SH-SY5Y (cell line): Measurements from ENCODE around the gene KASH5.

ENCODE experiments used
- GATA2 ChIP-seq: IDR thresholded peaks from 2 replicates; pipeline ENCODE4 v1.6.1; 2011; ENCODE audit warnings: mild to moderate bottlenecking, low read depth, low read length
- GATA3 ChIP-seq: IDR thresholded peaks from 2 replicates; pipeline ENCODE4 v1.6.1; 2011; ENCODE audit warnings: low read depth, mild to moderate bottlenecking, low read length, moderate library complexity

Gene KASH5

DNA sequence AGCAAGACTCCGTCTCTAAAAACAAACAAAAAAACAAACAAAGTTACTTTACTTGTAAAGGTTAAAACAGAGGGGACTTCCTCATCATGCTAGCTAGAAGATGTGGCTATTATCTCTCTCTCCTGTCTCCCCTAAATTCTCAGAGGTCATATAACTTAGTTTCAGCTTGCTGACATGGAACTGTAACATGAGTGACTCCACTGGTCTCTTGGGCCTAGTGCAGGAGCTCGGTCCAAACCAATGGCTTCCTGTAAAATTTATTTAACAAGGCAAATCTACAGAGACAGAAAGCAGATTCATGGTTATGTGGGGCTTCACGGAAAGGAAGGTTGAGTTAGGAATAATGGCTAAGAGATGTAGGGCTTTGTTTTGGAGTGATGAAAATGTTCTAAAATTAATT lies 9.5 kb upstream of the KASH5 start:
- TF ChIP-seq GATA2: no peak
- no peak for TF ChIP-seq GATA3

GRCh38 chr19:49380391-49380790 lies 7.7 kb upstream of the KASH5 start:
- no peak for TF ChIP-seq GATA3
- no peak for TF ChIP-seq GATA2

DNA sequence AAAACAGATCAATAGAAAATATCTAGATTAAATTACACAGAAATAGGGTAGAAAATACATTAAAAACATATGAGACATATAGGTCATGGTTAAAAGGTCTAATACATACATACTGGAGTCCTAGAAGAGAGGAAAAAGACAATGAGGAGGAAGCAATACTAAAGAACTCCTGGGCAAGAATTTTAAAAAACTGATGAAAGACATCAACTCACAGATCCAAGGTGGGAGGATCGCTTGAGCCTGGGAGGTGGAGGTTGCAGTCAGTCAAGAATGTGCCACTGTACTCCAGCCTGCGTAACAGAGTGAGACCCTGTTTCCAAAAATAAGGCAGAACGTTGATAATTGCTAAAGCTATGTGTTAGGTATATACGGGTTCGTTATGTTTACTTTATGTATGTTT lies 5.4 kb upstream of the KASH5 start:
- no peak for TF ChIP-seq GATA2

GRCh38 chr19:49383599-49383998 lies 4.5 kb upstream of the KASH5 start:
- TF ChIP-seq GATA3 (no peak), GATA2 (no peak)

GRCh38 chr19:49389406-49389805 lies 1.4 kb downstream of the KASH5 start:
- TF ChIP-seq GATA3: no peak
- TF ChIP-seq GATA2: no peak

DNA sequence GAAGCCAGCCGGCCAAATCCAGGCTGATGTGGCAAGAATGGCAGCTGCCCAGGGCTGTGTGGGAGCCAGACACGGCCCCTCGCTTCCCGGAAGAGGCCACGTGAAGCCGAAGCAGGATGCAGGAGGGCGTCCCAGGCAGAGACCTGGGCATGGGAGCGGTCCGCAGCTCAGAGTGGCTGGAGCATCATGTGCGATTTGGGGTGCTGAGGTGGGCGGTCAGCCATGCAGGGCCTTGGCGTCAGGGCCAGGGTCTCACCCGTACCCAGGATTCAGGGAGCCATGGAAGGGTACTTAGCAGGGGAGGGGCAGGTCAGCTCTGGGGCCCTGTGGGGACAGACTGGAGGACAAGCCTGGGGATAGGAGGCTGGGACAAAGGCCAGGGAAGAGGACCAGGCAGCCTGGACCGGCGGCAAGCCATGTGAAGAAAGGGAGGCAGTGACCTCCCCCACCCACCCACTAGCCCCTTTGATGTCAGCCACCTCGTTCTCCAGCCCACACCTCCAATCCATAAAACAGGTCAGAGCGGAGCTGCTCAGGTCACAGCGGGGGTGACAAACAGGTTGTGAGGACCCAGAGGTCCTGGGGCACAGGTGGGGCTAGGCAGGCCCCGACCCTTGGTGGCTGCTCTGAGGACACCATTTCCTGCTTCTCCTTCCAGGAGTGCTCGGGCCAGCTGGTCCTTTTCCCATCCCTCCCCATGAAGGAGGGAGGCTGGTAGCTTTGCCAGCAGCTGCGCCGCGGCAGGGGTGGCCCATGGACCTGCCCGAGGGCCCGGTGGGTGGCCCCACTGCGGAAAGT lies 2.3 kb downstream of the KASH5 start:
- TF ChIP-seq GATA2 (no peak), GATA3 (no peak)

GRCh38 chr19:49390929-49391359 lies 2.9 kb downstream of the KASH5 start:
- TF ChIP-seq GATA3 (no peak), GATA2 (no peak)

DNA sequence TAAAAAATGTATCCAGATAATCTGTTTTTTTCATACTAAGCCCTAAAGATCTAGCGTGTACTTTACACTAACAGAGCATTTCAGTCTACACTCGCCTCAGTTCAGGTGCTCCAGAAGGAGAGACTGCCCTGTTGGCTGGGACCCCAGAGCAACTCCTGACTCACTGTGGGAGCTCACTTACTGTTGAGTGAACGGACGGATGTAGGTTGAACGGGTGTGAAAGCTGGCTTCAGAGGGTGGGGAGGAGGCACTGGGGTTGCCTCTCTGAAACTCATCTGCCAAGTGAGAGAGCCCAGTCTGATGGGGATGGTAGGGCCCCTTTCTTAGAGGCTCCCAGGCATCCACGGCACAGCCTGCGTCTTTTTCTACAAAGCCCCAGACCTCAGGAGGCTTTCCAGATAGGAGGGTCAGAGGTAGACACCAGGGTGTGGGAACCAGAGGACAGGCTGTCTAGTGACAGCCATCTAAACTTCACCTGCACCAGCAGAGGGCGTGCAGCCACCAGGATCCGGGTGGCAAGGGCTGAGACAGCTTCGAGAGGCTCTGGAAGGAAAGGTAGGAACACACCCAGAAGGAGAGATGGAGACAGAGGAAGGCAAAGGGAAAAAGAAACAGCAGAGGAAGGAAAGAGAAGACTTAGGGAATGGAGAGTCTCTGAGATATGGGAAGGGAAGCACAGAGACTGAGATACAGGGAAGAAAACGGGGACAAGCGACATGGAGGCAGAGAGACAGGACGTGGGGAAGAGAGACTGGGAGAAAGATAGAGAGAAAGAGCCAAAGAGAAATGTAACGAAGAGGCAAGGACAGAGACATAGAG lies 3.7 kb downstream of the KASH5 start:
- TF ChIP-seq GATA2 (no peak), GATA3 (no peak)

DNA sequence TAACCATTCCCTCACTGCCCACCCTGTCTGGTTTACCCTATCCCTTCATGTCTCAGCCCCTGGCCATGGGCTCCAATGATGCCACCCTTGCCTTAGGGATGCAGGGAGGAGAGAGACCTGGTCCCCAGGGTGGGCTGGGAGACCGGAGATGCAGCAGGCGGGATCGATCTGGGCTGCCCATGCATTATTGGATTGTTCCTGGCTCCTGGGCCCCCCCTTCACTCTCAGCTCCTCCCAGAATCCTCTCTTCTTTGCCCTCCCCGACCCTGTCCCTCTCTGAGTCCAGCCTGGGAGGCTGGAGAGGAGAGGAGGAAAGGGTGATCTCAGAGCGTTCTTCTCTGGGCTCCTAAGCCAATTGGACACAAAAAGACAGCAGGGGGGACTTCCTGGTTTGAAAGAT lies 5.8 kb downstream of the KASH5 start:
- no peak for TF ChIP-seq GATA3
- no peak for TF ChIP-seq GATA2

DNA sequence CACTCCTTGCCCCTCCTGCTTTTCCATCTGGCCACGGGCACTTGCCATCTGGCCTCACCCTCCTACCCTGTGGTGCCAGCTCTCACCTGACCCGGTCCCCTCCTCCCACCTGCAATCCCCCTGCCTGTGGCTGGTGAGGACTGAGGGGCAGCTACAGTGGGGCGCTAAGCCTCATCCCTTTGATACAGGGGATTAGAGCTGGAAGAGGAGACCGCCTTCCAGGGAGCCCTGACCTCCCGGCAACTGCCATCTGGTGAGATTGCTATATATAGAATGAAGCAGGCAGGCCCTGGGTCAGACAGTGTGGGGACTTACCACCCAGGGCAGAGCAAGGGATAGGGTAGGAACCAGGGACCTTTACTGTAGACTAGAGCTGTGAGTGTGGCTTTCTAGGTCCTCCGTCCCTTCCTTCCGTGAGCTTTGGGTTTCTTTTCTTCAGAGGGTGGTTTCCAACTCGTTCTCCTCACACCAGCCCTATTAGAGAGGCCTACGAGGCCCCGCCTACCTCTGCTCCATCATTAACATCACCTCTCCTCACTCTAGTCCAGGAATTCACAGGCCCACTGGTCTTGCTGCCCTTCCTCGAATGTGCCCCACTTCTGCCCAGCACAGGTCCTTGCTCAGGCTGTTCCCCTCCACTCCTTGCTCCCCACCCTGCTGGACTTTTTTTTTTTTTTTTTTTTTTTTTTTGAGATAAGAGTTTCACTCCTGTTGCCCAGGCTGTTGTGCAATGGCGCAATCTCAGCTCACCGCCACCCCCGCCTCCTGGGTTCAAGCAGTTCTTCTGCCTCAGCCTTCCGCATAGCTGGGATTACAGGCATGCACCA lies 7.7 kb downstream of the KASH5 start:
- no peak for TF ChIP-seq GATA2
- no peak for TF ChIP-seq GATA3

DNA sequence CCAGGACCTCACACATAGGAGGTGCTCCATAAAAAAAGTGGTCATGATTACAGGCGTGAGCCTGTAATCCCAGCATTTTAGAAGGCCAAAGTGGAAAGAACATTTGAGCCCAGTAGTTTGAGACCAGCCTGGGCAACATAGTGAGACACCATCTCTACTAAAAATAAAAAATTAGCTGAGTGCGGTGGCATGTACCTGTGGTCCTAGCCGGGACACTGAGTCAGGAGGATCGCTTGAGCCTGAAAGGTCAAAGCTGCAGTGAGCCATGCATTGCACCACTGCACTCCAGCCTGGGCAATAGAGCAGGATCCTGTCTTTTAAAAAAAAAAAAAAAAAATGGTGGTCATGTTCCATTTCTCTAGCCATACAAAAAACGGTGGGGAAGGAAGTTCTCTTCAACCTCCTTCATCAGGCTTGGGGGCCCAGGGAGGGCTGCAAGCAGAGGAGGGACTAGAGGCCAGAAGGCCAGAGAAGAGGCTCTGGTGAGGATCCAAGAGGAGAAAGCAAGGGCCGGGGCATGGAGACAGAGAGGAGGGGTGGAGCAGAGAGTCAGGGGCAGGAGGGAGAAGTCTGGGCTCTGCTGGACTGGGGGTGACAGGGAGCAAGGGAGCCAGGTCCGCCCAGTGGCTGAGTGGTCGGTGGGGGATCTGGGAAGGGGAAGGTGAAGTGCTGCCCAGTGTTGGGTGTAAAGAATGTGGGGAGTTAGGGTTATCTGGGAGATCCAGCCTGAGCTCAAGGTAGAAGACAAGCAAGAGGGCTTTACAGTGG lies 8.9 kb downstream of the KASH5 start:
- TF ChIP-seq GATA2: no peak
- TF ChIP-seq GATA3: no peak

DNA sequence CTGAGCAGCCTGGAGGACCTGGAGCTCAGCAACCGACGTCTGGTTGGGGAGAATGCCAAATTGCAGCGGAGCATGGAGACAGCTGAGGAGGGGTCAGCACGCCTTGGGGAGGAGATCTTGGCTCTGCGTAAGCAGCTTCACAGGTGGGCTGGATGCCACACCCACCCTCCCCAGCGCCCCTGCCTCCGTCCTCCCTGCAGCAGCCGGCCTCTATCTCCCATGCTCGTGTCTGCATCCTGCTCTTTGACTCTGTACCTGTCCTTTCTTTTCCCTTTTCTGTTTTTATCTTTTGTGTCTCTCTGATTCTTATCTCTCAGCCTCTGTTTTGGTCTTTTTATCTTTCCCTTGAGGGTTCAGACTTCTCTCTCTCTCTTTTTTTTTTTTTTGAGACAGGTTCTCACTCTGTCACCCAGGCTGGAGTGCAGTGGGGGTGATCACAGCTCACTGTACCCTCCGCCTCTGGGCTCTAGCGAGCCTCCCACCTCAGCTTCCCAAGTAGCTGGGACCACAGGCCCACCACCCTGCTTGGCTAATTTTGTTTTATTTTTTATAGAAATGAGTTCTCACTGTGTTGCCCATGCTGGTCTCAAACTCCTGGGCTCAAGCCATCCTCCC lies 10.1 kb downstream of the KASH5 start:
- TF ChIP-seq GATA2 (no peak), GATA3 (no peak)

DNA sequence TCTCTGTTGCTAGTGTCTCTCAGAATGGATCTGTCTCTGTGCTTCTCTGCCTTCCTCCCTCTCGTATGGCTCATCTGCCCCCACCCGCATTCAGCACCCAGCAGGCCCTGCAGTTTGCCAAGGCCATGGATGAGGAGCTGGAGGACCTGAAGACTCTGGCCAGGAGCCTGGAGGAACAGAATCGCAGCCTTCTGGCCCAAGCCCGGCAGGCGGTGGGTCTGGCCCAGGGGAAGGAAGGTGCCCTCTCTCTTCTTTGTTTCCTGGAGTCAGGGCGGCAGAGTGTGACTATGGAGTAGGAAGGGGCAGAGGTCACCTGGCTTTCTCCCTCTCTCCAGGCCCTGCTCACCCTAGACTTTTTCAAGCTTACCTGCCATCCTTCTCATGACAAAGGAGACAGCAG lies 10.9 kb downstream of the KASH5 start:
- TF ChIP-seq GATA2 (no peak), GATA3 (no peak)
